Measurements from ENCODE around the gene DCAF12.
"Not testable (repeated sequence)": the region's sequence is repeated elsewhere in the genome, so short reads cannot be mapped to it uniquely, and the experiment has no call there.

The DCAF12 gene

DNA sequence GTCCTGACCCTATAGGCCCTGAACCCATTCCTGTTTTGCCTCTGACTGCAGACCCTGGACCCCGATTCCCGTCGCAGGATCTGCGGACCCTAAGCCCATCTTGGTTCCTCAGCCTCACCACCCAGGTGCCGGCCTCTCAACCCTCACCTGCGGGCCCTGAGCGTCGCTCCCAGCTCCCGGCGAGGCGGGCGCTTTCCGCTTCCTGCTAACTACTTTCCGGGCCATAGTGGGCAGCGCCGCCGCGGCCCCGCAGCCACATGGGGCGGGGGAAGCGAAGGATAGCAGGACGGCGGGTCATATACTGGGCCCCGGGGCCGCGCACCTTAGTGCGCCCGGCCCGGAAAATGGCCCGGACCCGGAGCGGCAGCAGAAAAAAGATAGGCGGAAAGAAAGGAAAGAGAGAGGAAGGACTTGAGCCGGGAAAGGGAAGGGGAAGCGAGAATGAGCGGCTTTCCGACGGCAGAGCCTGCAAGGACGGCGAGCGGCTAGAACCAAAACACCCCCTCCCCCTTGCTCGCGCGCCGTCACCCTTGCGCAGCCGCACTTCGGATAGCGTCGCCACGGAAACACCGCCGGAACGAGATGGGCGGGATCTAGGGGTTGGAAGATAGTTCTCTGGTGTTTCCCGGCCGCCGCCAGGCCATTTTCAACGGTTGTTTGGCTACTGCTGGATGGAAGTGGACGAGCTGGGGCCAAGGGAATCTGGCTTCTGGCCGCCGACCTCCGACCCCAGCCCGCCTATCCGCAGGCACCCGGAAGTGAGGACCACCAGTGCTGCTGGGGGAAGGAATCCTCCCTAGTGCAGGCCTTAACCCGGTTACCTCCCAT is at the start of gene DCAF12:
Gene DCAF12 (minus strand): TSS at position 492 of the 828 bp plus-strand sequence. CDS start 267 bp downstream, at position 225.
- peak; percentile 89 to 92 for DNase-seq

DNA sequence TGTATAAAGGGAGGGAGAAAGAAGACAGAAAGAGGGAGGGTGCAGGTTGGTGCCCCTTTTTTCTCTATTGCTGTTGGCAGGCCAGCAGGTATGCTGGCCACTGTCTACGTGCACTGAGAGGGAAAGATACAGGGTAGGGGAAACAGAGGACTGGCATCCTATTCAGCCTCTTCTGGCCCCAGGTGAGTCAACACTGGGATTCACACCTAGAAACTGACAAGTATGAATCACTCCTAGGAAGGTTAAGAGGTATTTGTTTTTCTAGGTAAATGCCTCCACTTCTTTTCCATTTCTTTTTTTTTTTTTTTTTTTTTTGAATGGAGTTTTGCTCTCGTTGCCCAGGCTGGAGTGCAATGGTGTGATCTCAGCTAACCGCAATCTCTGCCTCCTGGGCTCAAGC is 49.6 kb upstream of the DCAF12 start:
- DNase-seq: no peak

DNA sequence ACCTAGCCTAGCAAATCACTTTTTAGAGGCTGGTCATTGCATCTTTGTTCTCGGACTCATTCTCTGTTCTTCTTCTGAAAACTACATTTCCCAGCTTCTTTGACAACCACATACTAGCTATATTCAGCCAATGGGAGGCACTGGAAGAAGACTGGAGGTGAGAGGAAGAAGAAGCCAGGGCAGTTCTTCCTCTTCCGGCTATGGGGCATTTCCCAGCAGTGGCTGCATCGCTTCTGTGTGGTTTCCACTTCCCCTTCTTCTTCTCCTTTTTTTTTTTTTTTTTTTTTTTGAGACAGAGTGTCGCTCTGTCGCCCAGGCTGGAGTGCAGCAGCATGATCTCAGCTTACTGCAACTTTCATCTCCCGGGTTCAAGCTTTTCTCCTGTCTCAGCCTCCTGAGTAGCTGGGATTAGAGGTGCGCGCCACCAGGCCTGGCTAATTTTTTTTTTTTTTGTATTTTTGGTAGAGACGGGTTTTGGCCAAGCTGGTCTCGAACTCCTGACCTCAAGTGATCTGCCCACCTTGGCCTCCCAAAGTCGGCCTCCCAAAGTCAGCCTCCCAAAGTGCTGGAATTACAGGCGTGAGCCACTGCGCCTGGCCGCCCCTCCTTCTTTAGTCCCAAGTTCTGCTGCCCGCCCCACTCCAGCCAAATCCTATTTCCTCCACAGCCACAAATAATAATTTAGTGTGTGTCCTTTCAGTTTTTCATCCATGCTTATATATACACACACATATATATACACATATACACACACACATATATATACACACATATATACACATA is 45.4 kb upstream of the DCAF12 start:
- DNase-seq: peak; percentile 17 to 50

DNA sequence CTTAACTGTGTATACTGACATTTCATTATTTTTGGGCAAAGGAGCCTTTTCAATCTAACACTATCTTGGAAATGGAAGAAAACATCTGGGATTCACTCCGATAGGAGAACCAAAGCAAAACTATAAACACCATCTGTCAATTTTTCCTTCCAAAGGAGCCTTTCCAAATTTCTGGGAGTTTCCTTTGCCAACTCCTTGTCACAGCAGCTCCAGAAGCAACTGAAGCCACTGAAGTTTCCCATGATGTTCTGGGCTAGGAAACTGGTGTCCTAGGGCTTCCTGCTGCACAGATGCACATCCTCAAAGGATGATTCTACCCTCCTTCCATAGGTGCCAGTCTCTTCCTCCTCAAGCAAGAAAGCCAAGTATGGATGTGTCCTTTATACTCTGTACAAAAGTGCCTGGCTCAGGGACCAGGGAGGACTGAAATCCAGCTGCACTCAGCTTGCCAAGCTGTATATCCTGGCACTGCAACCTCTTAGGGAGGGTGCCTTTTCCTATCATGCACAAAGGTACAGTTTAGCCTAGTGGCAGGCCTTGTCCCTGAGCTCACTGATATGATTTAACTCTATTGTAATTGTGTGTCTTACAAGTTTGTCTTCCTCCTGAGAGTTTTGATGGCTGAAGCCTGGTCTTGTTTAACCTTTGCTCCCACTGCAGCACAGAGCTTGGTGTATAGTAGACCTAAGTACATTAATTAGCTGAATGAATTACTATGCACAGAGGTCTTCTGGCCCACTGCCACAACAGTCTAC is 43.9 kb upstream of the DCAF12 start:
- DNase-seq: no peak

DNA sequence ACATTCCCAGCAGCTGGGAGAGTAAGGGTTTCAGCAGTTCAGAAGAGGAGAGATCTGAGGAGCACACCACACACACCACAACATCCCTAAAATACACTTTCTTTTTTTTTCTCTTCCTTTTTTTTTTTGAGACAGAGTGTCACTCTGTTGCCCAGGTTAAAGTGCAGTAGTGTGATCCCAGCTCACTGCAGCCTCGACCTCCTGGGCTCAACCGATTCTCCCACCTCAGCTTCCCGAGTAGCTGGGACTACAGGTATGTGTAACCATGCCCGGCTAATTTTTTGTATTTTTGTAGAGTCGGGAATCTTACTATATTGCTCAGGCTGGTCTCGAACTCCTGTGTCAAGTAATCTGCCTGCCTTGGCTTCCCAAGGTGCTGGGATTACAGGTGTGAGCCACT is 42.6 kb upstream of the DCAF12 start:
- no peak for DNase-seq

DNA sequence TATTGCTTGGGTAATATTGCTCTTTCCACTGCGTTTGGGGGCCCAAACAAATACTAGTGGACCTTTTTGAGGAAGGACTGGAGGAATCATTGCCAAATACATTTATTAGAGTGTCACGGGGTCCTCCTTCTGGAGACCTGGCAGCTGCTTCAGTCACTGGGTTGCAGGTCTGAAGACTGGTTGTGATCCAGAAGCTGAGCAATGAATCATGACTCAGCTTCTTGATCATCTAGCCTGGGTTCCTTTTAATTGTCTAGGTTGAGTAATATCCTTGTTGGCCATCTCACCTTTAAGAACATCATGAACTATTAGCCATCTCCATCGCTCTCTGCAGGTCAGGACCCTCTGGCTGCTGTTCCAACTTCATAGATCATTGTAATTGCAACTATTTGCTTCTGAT is 36.9 kb upstream of the DCAF12 start:
- no peak for DNase-seq

DNA sequence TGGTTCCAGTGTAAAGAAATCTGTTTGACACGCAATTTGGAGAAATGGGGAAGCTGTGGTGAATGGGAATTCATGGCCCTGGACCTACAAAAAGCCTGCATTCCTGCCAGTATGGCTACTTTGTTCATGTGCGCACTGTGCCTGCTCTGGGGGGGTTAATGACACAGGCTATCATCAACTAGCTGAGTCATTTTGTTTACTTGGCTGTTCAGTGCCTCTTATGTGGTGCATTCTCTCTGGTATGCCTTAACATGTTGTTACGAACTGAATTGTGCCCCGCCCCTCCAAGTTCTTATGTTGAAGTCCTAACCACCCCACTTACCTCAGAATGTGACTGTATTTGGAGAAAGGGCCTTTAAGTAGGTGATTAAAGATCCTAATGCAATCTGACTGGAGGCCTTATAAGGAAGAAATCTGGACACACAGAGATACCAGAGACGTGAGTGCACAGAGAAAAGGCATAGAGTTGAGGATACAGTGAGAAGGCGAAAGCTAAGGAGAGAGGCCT is 31.9 kb upstream of the DCAF12 start:
- DNase-seq: no peak

DNA sequence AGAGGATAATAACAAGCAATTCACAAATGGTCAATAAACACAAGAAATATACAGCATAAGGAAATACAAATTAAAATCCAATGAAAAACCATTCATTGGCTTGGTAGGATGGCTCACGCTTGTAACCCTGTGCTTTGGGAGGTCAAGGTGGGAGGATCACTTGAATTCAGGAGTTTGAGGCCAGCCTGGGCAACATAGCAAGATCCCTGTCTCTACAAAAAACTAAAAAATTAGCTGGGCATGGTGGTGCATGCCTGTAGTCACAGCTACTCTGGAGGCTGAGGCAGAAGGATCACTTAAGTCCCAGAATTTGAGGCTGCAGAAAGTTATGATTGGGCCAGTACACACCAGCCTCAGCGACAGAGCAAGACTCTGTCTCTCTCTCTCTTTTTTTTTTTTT is 31.4 kb upstream of the DCAF12 start:
- no peak for DNase-seq

DNA sequence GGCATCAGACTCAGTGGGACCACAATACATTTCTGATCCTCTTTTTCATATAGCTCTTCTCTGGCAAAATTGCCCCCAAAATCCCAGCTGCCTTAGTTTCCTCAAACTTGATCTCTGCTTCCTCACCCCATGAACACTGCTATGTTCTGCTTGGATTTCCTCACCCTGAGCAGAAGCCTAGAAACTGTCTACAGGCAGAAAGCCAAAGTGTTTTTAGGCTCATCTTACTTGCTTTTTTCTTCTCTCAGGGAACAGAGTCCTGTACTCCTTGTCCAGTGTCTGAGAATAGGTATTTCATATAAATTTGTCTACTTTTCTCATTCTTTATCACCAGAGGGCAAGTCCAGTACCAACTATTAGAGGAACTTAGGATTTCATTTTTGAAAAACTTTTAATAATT is 30.8 kb upstream of the DCAF12 start:
- no peak for DNase-seq

DNA sequence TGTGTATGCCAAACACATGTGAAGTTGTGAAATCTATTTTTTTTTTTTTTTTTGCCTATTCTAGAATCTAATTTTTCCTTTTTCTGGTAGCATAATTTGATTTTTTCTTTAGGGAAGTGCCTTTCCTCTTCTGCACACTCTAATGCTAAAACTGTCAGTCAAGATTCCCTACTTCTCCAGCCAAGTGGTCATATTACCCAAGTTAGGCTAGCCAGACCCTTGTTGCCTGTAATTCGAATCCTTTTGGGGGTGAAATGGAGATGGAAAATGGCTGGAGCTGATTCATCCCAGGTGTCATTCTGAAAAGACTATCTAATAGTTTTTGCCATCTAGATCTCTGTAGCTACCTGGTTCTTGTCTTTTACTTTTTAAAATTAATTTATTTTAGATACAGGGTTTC is 27.6 kb upstream of the DCAF12 start:
- no peak for DNase-seq

DNA sequence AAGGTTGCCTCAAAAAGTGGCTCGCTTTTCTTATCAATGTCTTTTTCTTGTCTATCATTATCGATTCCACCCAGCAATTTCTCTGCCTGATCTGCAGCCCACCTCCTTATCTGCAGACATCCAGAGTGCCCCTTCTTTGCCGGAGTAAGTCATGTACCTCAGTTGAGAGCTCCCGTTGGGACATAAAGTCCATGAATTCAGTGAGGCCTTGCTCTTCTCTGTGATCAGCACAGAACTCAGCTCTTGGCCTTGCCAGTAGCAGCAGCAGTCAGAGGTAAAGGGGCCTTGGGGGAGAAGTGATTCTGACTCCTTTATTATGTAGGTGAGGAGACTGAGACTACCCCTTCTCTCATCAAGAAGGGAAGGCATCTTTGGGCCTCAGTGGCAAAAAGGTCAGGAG is 24.9 kb upstream of the DCAF12 start:
- no peak for DNase-seq

DNA sequence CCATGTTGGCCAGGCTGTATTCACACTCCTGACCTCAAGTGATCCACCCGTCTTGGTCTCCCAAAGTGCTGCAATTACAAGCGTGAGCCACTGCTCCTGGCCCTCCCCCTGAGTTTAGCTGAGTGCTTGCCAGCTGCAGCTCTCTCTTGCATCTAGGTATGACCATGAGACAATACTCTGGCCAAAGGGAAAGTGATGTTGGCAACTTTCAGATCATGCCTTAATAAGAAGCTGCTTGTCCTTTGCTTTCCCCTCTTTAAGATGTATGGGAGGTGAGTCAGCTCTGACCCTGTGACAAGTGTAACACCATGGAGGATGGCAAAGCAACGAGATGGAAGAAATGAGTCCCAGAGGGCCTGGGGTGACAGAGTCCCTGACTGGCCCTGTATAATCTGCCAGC is 18.7 kb upstream of the DCAF12 start:
- no peak for DNase-seq

DNA sequence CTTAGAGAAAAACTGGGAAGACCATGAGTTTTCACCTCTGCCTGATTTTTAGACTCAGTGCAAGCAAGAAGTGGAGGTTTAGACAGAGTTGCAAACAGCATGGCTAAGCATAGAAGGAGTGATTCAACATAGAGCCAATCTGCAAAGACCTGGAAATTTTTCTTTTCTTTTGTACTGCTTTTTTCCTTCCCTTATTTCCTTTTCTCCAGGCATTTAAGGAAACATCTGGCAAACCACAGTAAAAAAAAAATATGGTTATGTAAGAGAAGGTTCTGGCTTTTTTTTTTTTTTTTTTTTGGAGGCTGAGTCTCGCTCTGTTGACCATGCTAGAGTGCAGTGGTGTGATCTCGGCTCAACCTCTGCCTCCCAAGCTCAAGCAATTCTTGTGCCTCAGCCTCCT is 16.6 kb upstream of the DCAF12 start:
- DNase-seq: no peak

DNA sequence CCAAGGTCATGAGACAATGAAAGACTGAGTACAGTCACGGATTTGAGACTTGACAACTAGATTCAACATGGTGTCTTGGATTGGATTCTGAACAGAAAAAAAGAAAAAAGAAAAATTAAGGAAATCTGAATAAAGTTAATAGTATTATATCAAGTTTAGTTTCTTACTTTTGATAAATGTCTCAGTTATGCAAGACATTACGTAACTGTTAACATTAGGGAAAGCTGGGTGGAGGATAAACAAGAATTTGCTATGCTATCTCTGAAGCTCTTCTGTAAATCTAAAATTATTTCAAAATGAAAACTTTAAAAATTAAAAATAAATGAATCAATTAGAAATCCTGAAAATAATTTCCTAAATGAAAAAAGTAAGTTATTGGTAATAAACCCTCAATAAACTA is 14.4 kb upstream of the DCAF12 start:
- no peak for DNase-seq

DNA sequence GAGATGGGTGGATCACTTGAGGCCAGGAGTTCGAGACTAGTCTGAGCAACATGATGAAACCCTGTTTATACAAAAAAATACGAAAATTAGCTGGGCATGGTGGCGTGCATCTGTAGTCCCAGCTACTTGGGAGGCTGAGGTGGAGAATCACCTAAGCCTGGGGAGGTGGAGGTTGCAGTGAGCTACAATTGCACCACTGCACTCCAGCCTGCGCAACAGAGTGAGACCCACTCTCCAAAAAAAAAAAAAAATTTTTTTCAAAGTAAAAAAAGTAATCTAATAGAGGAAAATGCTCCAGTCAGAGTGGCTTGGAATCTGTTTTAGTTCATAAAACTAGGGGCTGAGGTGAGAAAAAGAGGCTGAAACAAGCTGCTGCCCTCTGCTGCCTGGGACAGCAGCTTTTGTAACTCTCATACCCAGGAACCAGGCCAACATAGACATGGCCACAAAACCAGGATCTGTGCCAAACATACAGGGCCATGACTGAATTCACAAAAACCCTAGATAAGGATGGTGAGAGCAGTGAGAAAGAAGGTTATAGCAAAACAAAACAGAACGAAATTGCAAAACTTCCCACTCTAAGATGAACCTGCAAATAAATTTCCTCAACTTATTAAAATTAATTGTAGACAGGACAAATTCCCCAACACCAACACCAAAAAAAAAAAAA is 13.1 kb upstream of the DCAF12 start:
- no peak for DNase-seq

DNA sequence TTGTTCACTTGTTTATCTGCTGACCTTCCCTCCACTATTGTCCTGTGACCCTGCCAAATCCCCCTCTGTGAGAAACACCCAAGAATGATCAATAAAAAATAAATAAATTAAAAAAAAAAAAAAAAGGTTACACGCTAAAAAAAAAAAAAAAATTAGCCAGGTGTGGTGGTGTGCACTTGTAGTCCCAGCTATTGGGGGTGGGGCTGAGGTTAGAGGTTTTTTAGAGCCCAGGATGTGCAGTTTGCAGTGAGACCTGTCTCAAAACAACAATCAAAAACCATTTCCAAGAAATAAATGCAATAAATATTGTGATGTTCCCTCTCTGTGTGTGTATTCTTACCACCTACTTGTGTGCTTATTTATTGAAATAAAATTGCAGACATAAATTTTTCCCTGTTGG is 12.1 kb upstream of the DCAF12 start:
- DNase-seq: not testable (repeated sequence)

DNA sequence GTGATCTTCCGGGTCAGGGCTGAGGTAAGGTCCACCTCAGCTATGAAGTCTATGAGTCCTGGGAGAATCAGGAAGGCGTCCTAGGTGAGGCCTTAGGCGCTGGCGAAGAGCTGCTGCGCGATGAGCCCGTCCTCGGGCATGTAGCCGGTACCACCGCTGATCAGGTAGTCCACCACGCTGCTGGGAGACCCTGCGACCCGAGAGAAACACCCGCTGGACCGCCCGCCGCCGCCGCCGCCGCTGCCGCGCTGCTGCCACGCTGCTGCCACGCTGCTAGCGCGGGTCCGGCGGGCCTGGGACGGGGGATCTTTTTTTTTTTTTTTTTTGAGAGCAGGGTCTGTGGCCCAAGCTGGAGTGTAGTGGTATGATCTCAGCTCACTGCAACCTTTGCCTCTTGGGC is 8.0 kb upstream of the DCAF12 start:
- DNase-seq: no peak

DNA sequence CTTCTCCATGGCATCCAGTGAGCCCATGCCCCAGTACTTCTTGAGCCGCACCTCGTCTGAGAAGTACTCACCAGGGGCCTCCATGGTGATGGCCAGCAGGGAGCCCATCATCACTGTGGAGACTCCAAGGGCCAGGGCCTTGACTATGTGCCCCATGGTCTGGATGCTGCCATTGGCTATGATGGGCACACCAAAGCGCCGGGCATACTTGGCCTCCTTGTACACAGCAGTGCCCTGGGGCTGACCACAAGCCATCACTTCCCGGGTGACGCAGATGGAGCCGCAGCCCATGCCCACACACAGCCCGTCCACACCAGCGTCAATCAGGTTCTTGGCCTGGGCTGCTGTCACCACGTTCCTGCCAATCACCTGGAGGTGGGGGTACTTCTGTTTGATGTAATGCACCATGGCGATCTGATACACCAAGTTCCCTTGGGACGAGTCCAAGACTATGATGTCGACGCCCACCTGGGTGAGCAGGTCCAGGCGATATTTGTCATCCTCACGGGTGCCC is 7.0 kb upstream of the DCAF12 start:
- no peak for DNase-seq

DNA sequence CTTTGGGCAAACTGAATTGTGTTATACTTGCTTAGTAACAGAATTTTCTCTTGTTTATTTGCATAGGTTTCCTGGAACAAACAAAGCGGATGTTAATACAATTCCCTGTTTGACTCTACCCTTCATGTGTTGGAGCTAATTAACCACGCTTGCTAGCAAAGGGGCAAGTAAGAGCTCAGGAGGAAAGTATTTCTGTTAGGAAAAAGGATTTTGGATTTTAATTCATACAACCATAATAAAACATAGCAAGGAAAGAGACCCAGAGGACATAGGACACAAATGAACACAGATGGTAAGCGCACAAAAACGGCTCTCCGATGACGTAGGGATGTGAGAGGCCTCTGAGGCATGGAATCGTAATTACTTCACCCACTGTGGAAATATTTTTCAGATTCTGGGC is 5.1 kb upstream of the DCAF12 start:
- no peak for DNase-seq

DNA sequence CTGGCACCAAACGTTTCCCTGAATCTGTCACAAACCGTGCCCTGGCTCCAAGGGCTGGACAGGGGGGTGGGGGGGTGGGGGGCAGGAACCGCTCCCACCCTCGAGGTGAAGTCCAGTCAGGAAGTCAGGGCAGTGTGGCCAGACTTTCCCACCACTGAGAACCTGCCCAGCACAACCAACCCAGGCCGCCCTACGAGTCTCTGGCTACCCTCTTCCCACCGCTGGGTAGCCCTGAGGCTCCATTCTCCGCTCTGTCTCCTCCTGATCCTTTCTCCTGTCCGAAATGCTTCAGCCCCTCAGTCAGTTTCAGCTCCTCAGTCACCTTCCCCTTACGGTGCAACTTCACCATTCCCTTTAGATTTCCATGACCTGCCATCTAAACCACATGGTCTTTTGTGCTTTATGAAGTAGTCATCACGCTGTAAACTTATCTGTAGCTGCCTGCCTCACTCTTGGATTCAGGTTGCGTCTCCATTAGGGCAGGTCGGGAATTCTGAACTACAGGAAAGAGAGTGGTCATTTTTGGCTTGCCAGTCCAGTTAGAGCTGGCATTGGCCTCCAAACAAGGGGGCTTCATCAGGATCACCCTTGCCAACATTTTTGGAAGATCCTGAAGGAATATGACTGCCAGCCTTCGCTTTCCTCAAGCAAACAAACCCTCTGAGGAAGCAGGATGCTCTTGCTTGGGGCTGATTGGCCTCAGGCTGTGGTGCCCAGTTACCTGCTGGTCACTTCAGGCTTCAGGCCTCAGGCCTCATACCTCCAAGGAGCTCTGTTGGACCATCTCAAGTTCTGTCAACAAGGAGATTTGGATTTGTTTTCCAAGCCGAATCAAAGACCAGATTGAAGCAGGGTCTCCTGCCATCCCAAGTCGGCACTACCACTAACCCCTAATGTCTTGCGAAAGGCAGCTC is 794 bp upstream of the DCAF12 start:
- no peak for DNase-seq

DNA sequence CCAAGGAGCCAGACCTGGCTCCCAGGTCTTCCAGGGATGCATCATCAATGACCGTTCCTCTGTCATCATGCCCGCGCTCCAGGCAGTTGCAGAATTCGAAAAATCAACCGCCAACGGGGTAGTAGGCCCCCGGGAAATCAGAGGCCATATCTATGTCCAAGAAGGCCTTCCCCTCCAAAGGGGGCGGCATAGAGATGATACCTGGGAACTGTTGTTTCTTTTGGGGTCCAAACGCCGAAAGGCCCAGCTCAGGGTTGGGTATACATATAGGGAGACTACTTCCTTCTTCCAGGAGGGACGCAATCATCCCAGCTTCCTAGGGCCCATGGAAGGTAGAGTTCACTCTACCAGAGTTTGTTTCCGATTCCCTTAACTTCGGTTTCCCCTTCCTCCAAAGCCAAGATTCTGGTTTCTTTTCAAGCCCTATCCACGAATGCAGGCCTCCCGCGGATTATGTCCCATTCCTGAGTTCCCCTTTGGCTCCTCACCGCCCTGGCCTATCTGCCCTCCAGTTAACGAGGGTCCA is 754 bp downstream of the DCAF12 start:
- DNase-seq: peak; percentile 3 to 22

All from activated CD4-positive, alpha-beta T cell treated with anti-CD3 and anti-CD28 coated beads, Interleukin-2, amount 50 U/mL, for 48 hours (primary cell).